Measurements from ENCODE around the gene SLC22A3. TPM values are rescaled to one million over a fixed set of nuclear protein-coding genes. Genes with fewer than 3 reads are reported as not detected.

Gene SLC22A3
- total RNA-seq, 2 experiments from 2014 or later, result not detected

GRCh38 chr6:160408528-160408927 lies 60.4 kb downstream of the SLC22A3 start:
- H3K9me2 ChIP-seq (ENCODE audit: insufficient read depth, low read length), result no peaks in the 10 kb centered on the region
- CTCF ChIA-PET (ENCODE audit: unreplicated experiment), result no interaction called here
- TF ChIP-seq CTCF (conservative IDR thresholded peaks at IDR 0.05; ENCODE audit: low read length), result no peak
- TF ChIP-seq EZH2phosphoT487 (IDR thresholded peaks at IDR 0.05; ENCODE audit: borderline replicate concordance, low read depth, low read length), result no peak
- H3K4me2 ChIP-seq (ENCODE audit: low read length), result no peak overlapping the region
- no peak overlapping the region for H2AFZ ChIP-seq (ENCODE audit: low read length)
- no peaks in the 10 kb centered on the region for H4K20me1 ChIP-seq (ENCODE audit: insufficient read depth, low read length)
- no peak overlapping the region for H3K4me3 ChIP-seq (ENCODE audit: low read depth, low read length, poor library complexity, severe bottlenecking)
- no TSS peak for BruUV-seq (replicated peaks)
- H3K27ac ChIP-seq (ENCODE audit: low read depth, low read length, poor library complexity, severe bottlenecking), result no peak overlapping the region
- DNase-seq (ENCODE audit: low spot score), result no peak
- no peaks in the 10 kb centered on the region for H3K79me2 ChIP-seq (ENCODE audit: insufficient read depth, low read depth, low read length)
- POLR2A ChIA-PET, result interaction anchor here (0.7 kb wide), 1 partner anchor 266 kb away, joined by 3 read pairs; no protein-coding TSS in a partner anchor
- intact Hi-C loops (cut with micrococcal nuclease; ENCODE audit: unreplicated experiment), result no loop called here
- H3K36me3 ChIP-seq (ENCODE audit: insufficient read depth, low read length), result no peaks in the 10 kb centered on the region
- no peaks in the 10 kb centered on the region for H3K4me1 ChIP-seq (ENCODE audit: insufficient read depth, low read length, poor library complexity, severe bottlenecking)
- H3K9me3 ChIP-seq (ENCODE audit: low read length), result no peaks in the 10 kb centered on the region

- intact Hi-C loops (cut with micrococcal nuclease; ENCODE audit: unreplicated experiment), result no loop called here
- no peaks in the 10 kb centered on the region for H3K9me2 ChIP-seq (ENCODE audit: insufficient read depth, low read length)
- no peak for DNase-seq (ENCODE audit: low spot score)
- no peaks in the 10 kb centered on the region for H3K4me1 ChIP-seq (ENCODE audit: insufficient read depth, low read length, poor library complexity, severe bottlenecking)
- ChIA-PET CTCF (ENCODE audit: unreplicated experiment) (no interaction called here), POLR2A (no interaction called here)
- no peak overlapping the region for H2AFZ ChIP-seq (ENCODE audit: low read length)
- no peaks in the 10 kb centered on the region for H3K36me3 ChIP-seq (ENCODE audit: insufficient read depth, low read length)
- H3K79me2 ChIP-seq (ENCODE audit: insufficient read depth, low read depth, low read length), result no peaks in the 10 kb centered on the region
- H3K9me3 ChIP-seq (ENCODE audit: low read length), result no peaks in the 10 kb centered on the region
- H3K27ac ChIP-seq (ENCODE audit: low read depth, low read length, poor library complexity, severe bottlenecking), result no peak overlapping the region
- no peak overlapping the region for H3K4me3 ChIP-seq (ENCODE audit: low read depth, low read length, poor library complexity, severe bottlenecking)
- H3K4me2 ChIP-seq (ENCODE audit: low read length), result no peak overlapping the region
- no TSS peak for BruUV-seq (replicated peaks)
- H4K20me1 ChIP-seq (ENCODE audit: insufficient read depth, low read length), result no peaks in the 10 kb centered on the region
- no peak for TF ChIP-seq EZH2phosphoT487 (IDR thresholded peaks at IDR 0.05; ENCODE audit: borderline replicate concordance, low read depth, low read length)
- TF ChIP-seq CTCF (conservative IDR thresholded peaks at IDR 0.05; ENCODE audit: low read length), result no peak
Measured at GRCh38 chr6:160412993-160413392, 64.8 kb downstream of the SLC22A3 start.

GRCh38 chr6:160417146-160417545 lies 69.0 kb downstream of the SLC22A3 start:
- POLR2A ChIA-PET, result no interaction called here
- Histone ChIP-seq H3K36me3 (ENCODE audit: insufficient read depth, low read length) (no peaks in the 10 kb centered on the region), H3K4me3 (ENCODE audit: low read depth, low read length, poor library complexity, severe bottlenecking) (no peak overlapping the region), H3K4me1 (ENCODE audit: insufficient read depth, low read length, poor library complexity, severe bottlenecking) (no peaks in the 10 kb centered on the region), H4K20me1 (ENCODE audit: insufficient read depth, low read length) (no peaks in the 10 kb centered on the region), H3K4me2 (ENCODE audit: low read length) (no peak overlapping the region), H3K27ac (ENCODE audit: low read depth, low read length, poor library complexity, severe bottlenecking) (no peak overlapping the region), H3K9me2 (ENCODE audit: insufficient read depth, low read length) (no peaks in the 10 kb centered on the region), H3K9me3 (ENCODE audit: low read length) (no peaks in the 10 kb centered on the region), H3K79me2 (ENCODE audit: insufficient read depth, low read depth, low read length) (no peaks in the 10 kb centered on the region), H2AFZ (ENCODE audit: low read length) (no peak overlapping the region)
- no TSS peak for BruUV-seq (replicated peaks)
- CTCF ChIA-PET (ENCODE audit: unreplicated experiment), result no interaction called here
- TF ChIP-seq CTCF (conservative IDR thresholded peaks at IDR 0.05; ENCODE audit: low read length) (no peak), EZH2phosphoT487 (IDR thresholded peaks at IDR 0.05; ENCODE audit: borderline replicate concordance, low read depth, low read length) (no peak)
- no peak for DNase-seq (ENCODE audit: low spot score)
- intact Hi-C loops (cut with micrococcal nuclease; ENCODE audit: unreplicated experiment), result no loop called here

All from OCI-LY7 (cell line).